NB4 (cell line): ENCODE data around the gene SAMM50.
"Not testable (repeated sequence)": the region's sequence is repeated elsewhere in the genome, so short reads cannot be mapped to it uniquely, and the experiment has no call there.

Experiments used
- DNase-seq: peaks from one replicate; pipeline ENCODE4 v3.0.0; 2010; ENCODE audit warnings: low read depth
- H3K4me3 ChIP-seq: one replicate; pipeline ENCODE4 v1.5.1; 2011; ENCODE audit warnings: mild to moderate bottlenecking, low read depth, low read length, moderate library complexity
- MYC ChIP-seq: IDR thresholded peaks from 2 replicates; pipeline ENCODE4 v1.6.1; 2011; ENCODE audit warnings: low read depth, low read length
- POLR2A ChIP-seq: IDR thresholded peaks from 2 replicates; pipeline ENCODE4 v1.6.1; 2011; ENCODE audit warnings: mild to moderate bottlenecking; ENCODE audit not compliant: insufficient read length; ENCODE audit errors: extremely low read depth
- TF ChIP-seq, protein P1 (sequence below): IDR thresholded peaks from one replicate; pipeline ENCODE4 v1.5.1; 2012; ENCODE audit warnings: low read depth, low read length
- TF ChIP-seq, protein P2 (sequence below): IDR thresholded peaks from 2 replicates; pipeline ENCODE4 v1.6.1; 2011; ENCODE audit warnings: low read depth, low read length

Gene SAMM50

DNA sequence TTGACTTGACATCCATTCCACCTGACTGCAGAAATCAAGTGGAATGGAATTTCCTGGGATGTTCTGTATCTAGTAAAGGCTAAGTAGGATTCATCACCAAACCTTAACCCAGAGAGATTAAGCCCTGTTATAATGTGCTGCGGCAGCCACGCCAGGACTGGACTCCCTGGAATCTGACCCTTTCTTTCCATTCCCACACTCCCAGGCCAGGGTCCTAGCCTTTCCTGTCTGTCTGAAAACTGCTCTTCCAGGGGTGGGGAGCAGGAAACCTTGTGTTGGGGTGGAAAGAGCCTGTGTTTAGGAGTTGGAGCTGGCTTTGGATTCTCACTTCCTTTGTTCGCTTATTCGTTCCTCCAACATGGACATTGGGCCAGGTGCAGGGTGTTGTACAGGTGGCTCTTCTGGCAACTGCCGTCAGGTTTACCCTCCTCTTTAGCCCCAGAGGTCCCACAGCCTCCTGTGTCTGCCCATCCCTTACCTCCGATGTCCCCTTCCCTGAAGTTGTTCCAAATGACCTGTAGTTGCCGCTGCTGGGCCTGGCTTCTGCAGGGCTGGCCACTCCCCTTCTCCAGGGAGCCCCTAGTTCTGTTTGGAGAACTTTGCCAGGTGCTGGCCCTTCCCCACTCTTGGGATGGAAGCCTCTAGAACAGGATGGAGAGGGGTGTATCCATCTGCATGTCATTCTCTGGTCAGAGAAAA is 48.3 kb downstream of the SAMM50 start:
- no peak for DNase-seq
- TF ChIP-seq MYC (no peak), POLR2A (no peak)
- TF ChIP-seq, protein P1, sequence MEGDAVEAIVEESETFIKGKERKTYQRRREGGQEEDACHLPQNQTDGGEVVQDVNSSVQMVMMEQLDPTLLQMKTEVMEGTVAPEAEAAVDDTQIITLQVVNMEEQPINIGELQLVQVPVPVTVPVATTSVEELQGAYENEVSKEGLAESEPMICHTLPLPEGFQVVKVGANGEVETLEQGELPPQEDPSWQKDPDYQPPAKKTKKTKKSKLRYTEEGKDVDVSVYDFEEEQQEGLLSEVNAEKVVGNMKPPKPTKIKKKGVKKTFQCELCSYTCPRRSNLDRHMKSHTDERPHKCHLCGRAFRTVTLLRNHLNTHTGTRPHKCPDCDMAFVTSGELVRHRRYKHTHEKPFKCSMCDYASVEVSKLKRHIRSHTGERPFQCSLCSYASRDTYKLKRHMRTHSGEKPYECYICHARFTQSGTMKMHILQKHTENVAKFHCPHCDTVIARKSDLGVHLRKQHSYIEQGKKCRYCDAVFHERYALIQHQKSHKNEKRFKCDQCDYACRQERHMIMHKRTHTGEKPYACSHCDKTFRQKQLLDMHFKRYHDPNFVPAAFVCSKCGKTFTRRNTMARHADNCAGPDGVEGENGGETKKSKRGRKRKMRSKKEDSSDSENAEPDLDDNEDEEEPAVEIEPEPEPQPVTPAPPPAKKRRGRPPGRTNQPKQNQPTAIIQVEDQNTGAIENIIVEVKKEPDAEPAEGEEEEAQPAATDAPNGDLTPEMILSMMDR: no peak
- TF ChIP-seq, protein P2, sequence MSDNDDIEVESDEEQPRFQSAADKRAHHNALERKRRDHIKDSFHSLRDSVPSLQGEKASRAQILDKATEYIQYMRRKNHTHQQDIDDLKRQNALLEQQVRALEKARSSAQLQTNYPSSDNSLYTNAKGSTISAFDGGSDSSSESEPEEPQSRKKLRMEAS: no peak
- H3K4me3 ChIP-seq: no peak overlapping the region

DNA sequence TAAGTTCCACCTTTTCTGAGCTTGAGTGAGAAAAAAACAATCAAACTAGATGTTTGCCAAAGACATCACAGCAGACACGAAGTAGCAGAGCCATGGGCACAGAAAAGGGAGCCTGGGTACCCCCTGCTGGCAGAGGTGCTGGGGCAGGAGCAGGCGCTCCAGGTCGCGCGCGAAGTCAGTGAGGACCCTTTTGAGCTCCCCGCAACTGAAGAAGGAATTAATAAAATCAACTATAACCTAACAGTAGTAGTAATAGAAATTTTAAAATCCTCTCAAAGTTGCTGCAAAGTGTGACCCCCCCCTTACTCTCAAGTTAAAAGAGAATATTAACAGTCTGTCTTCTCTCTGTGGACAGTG is 48.8 kb downstream of the SAMM50 start:
- DNase-seq: no peak
- TF ChIP-seq, protein P1: no peak
- TF ChIP-seq, protein P2: no peak
- TF ChIP-seq MYC (no peak), POLR2A (no peak)
- H3K4me3 ChIP-seq: no peak overlapping the region

DNA sequence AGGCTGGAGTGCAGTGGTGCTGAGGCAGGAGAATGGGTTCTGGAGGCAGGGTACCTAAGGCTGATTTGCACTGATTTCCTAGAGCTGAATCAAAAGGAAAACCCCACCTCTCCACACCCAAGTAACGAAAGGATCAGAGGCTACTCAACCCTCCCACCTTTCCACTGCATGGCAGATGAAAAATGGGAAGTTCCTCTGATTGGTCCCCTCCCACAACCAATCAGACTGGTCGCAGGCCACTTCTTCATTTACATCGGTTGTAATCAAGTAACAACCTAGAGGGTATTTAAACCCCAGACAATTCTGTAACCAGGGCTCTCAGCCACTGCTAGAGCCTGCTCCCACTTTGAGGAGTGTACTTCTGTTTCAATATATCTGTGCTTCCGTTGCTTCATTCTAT is 50.3 kb downstream of the SAMM50 start:
- peak; percentile 82 for DNase-seq
- TF ChIP-seq, protein P2: no peak
- TF ChIP-seq, protein P1: no peak
- TF ChIP-seq POLR2A (no peak), MYC (no peak)
- no peak overlapping the region for H3K4me3 ChIP-seq

DNA sequence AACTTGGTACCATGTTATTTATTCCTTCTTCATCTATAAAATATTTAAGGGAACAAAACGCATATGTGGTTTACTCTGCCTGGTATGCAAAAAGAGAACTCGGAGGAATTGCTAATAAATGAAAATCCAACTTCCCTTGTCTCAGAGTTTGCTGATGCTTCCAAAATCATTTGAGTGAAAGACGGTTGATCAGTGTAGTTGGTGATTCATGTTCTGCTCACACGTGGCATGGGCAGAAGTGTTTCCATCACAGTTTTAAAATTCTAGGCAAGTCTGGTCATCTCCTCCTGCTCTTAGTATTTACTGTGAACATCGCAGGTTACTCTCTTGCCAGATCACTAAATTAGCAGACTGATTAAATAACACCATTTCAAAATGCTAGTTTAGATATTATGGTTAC is 56.9 kb downstream of the SAMM50 start:
- no peak for DNase-seq
- no peak for TF ChIP-seq POLR2A
- H3K4me3 ChIP-seq: no peak overlapping the region

DNA sequence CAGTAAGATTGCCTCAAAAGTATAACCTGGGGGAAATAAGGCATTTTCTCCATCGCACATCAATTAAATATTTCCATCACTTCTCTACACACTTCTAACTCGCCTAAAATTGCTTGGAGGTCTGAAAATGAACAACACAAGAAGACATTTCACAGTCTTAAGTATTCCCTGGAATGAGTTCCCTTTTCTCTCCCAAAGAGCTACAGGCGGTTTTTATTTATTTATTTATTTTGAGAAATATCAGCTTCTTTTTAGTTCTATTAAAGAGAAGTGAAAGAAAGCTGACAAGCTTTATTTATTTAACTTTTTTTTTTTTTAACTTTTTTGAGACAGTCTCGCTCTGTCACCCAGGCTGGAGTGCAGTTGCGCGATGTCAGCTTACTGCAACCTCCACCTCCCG is 57.3 kb downstream of the SAMM50 start:
- H3K4me3 ChIP-seq: no peak overlapping the region
- DNase-seq: no peak
- TF ChIP-seq MYC: no peak
- TF ChIP-seq, protein P2: no peak
- TF ChIP-seq, protein P1: no peak
- TF ChIP-seq POLR2A: no peak

DNA sequence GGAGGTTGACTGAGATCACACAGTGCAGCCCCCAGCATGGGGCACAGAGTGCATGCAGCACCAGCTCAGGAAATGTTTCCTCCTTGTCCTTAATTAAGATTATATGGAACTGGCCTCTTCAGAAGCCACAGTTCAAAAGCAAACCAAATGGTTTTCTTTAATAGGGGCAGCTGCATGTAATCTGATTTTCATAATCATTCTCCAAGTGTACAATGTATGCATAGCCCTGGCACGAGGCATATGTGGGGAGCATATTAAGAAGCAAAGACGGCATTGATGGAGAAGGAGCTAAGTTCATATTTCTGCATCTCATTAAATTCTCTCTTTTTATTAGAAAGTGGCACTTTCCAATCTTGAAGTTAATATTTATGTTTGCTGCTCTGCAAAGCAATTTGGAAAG is 59.0 kb downstream of the SAMM50 start:
- DNase-seq: no peak
- TF ChIP-seq, protein P2: no peak
- no peak for TF ChIP-seq POLR2A
- no peak for TF ChIP-seq MYC
- TF ChIP-seq, protein P1: no peak
- H3K4me3 ChIP-seq: no peak overlapping the region

DNA sequence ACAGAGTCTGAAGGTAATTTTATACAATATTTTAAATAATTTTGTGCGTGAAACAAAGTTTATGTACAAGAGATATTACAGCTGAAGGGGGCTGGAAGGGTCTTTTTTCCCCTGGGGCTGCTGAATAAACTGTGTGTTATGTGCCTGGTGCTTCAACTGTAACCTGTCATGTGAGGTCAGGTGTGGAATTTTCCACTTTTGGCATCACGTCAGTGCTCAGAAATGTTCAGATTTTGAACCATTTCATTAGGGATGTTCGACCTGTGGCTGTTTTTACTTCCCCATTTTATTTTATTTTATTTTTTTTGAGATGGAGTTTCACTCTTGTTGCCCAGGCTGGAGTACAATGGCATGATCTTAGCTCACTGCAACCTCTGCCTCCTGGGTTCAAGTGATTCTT is 61.3 kb downstream of the SAMM50 start:
- DNase-seq, H3K4me3 ChIP-seq: not testable (repeated sequence)
